HG02981 (cell line): Measurements from ENCODE around the gene DIP2C.
"Not testable (repeated sequence)": the region's sequence is repeated elsewhere in the genome, so short reads cannot be mapped to it uniquely, and the experiment has no call there.

Experiments
- ATAC-seq: cut with Tn5 transposase; IDR thresholded peaks from one replicate; pipeline ENCODE4 v1.9.1; 2021; ENCODE audit warnings: mild to moderate bottlenecking, moderate library complexity; ENCODE audit not compliant: unreplicated experiment

The DIP2C gene

DNA sequence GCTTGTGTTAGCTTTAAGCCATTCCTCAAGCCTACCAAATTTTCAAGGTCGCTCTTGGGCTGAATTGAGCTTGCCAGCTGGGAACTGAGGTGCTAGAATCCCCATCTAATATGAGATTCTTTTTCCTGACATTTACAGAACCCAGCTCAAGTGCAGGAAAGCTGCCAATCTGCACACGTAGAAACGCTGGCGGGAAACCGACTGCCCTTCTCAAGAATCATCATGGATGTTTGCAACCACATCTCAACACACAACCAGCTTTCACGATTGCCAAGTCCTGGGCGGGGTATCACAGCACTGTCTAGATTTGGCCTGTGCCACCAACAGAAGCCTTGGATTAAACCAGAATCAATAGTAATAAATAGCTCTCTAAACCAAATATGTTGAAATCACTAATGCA is 203.7 kb downstream of the DIP2C start:
- ATAC-seq: no peak

DNA sequence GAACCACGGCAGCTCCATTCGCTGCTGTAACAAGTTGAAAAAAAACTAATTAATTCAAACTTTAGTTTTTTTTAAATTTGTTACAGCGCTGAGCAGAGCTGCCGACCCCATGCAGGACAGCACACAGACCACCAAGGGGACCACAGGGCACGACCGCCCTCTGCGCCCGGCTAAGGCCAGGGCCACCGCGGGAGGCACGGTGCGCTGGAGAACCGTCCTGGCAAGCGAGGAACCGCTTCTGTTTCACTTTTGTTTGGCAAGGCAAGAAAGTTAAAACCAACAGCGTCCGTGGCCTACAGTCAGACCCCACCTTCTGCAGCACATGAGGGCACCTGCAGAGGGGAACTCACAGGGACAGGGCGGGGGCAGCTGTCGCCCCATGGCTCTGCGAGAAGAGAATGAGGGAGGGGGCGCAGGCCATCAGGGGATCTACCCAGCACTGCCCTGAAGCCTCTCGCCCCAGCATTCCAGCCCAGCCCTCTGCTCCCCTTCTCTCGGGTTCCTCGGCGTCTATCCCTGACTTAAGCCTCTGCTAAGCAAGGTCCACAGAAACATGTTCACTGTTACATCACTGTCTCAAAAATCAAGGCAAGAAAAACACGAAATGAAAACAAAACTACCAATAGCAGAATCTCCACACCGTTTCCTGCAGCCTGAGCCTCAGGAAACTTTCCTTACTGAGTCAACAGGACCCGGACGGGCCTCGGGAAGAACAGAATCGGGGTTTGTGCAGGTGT is 204.4 kb downstream of the DIP2C start:
- no peak for ATAC-seq

DNA sequence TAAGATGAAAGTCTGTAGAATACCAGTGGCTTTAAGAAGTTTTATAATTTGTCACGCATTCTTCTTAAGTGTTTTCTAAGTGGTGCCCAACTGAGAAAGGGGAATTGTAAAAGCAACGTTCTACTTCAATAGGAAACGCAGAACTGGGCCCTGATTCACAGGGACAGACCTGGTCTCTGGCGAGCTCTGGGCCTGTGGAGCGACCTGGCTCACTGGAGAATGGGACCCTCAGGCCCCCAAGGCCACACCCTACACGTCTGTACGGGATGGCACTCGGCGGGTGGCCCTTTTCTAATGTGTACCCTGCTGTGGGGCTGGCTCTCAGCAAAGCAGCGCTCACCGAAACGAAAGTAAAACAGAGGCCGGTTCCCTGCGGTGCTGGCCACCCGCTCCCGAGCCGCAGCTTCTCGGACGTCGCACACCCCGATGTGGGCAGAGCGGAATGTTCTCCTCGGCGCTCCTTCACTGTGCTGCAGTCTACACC is 205.0 kb downstream of the DIP2C start:
- no peak for ATAC-seq

DNA sequence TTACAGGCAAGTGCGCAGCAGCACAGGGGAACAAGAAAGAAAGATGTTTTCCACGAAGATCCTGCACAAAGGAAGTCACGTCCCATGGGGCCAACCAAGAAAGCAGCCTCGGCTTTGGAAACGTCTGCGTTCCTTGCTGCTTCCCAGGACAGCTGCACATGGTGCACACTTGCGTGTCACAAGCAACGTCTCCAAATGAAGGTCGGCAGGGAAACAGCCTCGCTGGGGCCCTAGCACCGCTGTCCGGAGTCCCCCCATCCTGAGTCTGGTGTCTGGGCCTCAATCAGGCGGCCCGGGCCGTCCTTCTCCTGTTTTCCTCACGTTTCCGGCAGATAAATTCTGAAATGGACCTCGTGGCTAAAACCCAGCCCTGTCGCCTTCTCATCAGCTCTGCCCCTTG is 206.2 kb downstream of the DIP2C start:
- no peak for ATAC-seq

DNA sequence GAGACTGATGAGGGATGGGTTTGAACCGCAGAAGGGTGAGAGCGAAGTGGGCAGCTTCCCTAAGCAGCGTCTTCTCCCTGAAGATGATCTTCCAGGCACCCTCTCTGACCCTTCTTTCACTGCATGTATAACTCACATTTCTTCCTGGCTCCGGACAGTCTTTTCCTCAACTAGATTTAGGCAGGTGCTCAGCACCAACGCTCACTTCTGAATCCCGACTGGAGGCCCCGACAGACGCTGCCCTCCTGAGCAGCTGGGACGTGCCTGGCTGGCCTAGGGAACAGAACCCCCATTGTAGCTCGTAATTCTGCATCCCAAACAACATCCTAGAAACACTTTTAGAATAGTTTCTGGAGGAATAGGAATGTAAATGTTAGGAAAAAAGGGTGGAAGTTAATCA is 206.6 kb downstream of the DIP2C start:
- ATAC-seq: no peak

DNA sequence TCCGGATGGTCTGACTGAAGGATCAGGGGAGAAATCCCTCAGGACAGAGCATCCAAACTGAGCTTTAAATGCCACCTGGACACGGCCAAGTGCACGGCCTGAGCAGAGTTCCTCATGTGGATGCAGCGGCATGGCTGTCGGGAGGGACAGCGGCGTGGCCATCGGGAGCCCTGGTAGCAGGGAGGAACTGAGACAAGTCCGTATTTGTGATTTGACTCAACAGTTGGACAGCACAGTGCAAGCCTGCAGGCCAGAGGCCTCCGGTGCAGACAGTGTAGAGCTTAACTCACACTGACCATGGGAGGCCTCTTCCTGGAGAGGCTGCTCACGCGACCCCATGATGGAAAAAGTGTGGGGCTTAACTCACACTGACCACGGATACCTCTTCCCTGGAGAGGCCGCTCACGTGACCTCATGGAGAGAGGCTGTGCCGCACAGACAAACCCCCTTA is 207.4 kb downstream of the DIP2C start:
- ATAC-seq: no peak

- ATAC-seq: no peak
These were observed 207.8 kb downstream of the DIP2C start for GRCh38 chr10:481628-482027.

DNA sequence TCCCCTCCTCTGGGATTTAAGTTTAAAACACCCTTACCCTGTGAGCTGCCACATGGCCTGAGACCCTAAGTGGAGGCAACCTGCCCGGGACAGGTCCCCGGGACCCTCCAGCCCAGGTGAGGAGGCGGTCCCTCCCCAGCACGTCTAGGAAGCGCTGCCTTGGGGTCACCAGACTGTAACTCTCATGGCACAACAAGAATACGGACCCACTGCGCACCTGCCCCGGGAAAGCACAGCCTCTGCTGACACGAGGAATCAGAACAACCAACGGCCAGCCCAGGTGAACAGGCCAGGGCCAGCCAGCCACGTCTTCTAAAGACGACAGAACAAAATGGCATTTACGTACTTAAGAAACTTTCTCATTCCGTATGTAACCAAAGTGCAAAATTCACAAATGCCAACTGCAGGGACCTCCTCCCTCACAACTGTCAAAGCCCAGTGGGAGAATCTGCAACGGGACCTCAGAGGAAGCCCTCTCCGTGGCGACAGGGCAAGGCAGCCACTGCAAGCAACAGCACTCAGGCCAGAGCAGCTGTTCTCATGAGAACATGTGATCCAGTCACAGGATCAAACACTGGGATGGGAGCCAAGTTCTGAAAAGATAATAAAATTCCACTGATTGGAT is 208.4 kb downstream of the DIP2C start:
- ATAC-seq: no peak

DNA sequence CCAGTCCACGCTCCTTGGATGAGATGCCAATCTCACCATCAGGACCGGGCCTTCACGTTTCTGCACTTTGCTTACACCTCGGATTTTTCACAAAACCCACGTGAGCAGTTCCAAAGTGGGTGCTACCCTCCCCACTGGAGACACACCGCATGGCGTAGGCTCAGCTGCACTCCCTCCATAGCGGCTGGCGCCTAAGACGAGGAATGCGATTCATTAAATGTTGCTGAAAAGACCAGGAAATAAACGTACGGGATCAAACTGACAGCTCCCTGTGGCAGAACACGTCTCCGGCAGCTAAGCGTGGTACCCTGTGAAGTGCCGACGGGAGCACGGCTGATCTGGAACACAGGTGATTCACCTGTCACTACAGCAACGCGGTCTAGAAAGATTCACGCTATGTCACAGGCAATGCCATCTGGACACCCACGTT is 209.0 kb downstream of the DIP2C start:
- no peak for ATAC-seq

DNA sequence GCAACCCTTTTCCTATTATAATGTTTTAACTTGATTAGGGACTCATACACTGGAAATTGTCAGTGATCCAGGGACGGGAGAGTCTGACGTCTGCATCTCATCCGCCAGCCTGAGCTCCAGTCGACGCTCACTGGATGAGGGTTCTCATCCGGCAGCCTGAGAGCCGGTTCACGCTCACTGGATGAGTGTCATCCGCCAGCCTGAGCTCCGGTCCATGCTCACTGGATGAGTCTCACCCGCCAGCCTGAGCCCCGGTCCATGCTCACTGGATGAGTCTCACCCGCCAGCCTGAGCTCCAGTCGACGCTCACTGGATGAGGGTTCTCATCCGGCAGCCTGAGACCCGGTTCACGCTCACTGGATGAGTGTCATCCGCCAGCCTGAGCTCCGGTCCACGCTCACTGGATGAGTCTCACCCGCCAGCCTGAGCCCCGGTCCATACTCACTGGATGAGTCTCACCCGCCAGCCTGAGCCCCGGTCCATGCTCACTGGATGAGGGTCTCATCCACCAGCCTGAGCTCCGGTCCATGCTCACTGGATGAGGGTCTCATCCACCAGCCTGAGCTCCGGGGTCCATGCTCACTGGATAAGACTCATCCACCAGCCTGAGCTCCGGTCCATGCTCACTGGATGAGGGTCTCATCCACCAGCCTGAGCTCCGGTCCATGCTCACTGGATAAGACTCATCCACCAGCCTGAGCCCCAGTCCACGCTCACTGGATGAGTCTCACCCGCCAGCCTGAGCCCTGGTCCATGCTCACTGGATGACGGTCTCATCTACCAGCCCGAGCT is 209.6 kb downstream of the DIP2C start:
- ATAC-seq: not testable (repeated sequence)

GRCh38 chr10:478471-479245 is 210.8 kb downstream of the DIP2C start:
- ATAC-seq: no peak

DNA sequence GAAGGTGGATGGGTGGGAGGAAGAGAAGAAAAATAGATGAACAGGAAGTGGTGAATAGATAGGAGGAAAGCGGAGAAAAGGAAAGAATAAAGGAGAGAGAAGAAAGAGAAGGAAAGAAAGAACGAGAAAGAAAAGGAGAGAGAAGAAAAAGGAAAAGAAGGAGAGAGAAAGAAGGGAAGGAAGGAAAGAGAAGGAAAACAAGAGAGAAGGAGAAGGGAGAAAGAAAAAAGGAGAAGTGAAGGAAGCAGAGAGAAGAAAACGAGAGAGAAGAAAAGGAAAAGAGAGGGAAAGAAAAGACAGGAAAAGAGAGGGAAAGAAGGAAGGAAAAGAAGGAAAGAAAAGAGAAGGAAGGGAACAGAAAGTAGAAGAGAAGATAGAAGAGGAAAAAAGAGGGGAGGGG is 211.8 kb downstream of the DIP2C start:
- ATAC-seq: no peak

DNA sequence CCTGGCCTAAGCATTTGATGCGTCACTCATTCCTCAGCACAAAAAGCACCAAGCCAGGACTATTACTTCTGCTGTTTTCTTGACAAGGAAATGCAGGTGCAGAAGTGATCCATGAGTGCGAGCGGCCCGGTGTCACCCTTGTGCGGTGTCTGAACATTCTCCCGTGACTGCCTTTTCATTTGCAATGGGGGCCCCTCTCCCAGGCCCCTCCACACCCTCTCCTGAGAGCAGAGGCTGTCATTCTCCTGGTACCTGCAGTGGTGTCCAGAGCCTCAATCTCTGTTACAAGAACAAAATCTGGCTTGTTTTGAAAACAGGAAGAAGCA is 213.1 kb downstream of the DIP2C start:
- no peak for ATAC-seq

DNA sequence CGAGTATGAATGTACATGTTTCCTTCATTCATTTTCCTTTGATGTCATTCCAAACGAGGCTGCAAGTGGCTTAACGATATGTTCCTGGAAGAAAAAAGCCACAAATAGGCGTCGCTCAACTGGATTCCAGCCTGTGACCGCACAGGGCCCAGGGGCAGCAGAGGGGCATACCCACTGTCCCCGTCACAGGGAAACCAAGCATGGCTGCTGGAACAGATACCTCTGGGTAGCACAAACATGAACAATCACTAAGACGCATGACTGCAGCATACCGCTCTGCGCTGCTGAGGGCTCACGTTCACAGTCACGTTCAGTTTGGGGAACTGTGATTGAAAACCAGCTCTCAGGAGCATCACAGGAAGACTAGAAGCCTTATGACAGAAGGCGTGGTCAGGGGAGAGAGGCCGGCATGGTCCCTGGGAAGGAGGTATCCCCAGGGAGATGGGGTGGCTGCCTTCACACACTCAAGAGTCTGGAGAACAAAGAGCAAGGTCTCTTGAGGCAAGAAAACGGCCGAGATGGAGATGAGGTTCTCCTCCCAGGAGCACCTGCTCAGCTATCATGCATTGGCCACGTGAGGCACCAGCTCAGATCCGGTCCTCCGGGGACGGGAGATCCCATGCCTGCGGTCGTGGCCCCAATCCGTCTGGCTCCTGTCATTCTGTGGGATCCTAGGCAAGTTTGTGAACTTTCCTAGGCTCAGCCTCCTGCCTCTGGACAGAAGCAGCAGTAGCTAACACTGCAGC is 213.6 kb downstream of the DIP2C start:
- ATAC-seq: no peak

DNA sequence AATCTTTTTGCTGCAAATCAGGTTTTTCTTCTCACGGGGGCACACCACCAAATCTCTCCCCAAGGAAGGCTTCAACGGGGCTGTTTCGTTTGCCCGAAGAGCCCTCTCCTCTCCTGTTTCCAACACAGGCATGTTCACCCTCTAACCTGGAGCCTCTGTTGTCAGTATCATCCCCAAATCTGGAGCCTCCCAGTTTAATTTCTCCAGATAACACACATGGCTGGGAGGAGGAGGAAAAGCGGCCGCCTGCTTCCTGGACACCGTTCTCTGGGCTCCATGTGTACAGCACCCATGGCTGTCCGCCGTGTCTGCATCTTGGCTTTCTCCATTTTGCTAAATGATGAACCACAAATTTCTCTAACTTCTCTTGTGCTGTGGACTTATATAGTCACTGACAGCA is 214.5 kb downstream of the DIP2C start:
- no peak for ATAC-seq

- no peak for ATAC-seq
These were observed 215.1 kb downstream of the DIP2C start for GRCh38 chr10:474406-474805.

GRCh38 chr10:472241-472910 is 217.1 kb downstream of the DIP2C start:
- no peak for ATAC-seq

- no peak for ATAC-seq
These were observed 219.0 kb downstream of the DIP2C start for GRCh38 chr10:470339-471003.

GRCh38 chr10:469947-470338 is 219.5 kb downstream of the DIP2C start:
- no peak for ATAC-seq
